ENCODE data around the gene POLR2J2.
"Not testable (repeated sequence)": the region's sequence is repeated elsewhere in the genome, so short reads cannot be mapped to it uniquely, and the experiment has no call there.

DNA sequence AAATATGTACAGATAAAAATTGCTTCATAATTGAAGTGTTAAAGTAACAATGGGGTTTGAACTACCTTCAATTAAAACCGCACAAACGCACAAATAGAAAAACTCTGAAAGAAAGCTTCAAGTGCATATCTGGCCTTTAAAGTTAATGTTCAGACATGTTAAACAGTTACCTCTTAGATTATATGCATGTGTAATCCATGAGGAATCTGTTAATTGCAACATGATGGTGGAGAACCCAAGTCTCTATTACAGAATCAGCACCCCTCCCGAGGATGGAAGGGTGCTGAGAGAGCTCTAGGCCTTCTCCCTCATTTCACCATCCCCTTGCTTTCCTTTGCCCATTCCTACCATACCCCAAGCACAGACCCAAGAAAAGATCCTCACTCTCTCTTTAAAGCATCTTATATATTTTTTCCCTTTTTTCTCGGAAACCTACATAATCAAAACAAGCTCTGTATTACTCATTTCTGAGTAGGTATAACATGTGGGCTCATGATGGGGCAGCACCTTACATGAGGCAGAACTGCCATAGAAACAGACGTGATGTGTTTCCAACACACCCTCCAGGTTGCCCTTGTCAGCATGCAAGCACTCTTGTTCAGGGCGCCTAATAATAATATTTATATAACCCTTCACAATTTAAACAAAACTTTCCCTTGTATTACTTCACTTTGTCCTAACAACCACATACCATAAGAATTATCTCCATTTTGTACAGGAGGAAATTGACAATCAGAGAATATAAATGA is 43.5 kb upstream of the POLR2J2 start:
- TF ChIP-seq, protein P1, sequence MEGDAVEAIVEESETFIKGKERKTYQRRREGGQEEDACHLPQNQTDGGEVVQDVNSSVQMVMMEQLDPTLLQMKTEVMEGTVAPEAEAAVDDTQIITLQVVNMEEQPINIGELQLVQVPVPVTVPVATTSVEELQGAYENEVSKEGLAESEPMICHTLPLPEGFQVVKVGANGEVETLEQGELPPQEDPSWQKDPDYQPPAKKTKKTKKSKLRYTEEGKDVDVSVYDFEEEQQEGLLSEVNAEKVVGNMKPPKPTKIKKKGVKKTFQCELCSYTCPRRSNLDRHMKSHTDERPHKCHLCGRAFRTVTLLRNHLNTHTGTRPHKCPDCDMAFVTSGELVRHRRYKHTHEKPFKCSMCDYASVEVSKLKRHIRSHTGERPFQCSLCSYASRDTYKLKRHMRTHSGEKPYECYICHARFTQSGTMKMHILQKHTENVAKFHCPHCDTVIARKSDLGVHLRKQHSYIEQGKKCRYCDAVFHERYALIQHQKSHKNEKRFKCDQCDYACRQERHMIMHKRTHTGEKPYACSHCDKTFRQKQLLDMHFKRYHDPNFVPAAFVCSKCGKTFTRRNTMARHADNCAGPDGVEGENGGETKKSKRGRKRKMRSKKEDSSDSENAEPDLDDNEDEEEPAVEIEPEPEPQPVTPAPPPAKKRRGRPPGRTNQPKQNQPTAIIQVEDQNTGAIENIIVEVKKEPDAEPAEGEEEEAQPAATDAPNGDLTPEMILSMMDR (IDR thresholded peaks at IDR 0.05; ENCODE audit: borderline replicate concordance, extremely low read depth, low read length, poor library complexity, severe bottlenecking): not testable (repeated sequence)
- TF ChIP-seq EZH2 (IDR thresholded peaks at IDR 0.05; ENCODE audit: borderline replicate concordance, low read depth, low read length, severe bottlenecking): not testable (repeated sequence)
